Heart right ventricle (tissue), 16 donors: Measurements from ENCODE around the gene GPHN. TPM values are rescaled to one million over a fixed set of nuclear protein-coding genes. Genes with fewer than 3 reads are reported as not detected.
"Not testable (repeated sequence)": the region's sequence is repeated elsewhere in the genome, so short reads cannot be mapped to it uniquely, and the experiment has no call there.

Experiments used
- ATAC-seq, 8 donors: fragments of 200-7000 bp; cut with Tn5 transposase; one replicate each; pipeline ENCODE4 v1.9.1; 2020; ENCODE audit warnings: mild to moderate bottlenecking in 8 of 8, moderate library complexity in 8 of 8, moderate number of reproducible peaks in 1 of 8
- DNase-seq, 2 donors: peaks; one replicate each; pipeline ENCODE4 v3.0.0-alpha.2; 2020
- H3K27ac ChIP-seq, 10 donors: fragments of 200-600 bp; sonication (generic) in 2 of 10; one replicate each; pipeline versions ENCODE4 v1.5.0 to v1.8.0; 2020 to 2022; ENCODE audit warnings: mild to moderate bottlenecking in 3 of 10
- H3K27me3 ChIP-seq, 7 donors: fragments of 200-600 bp; one replicate each; pipeline ENCODE4 v1.8.0; 2021 to 2022; ENCODE audit warnings: mild to moderate bottlenecking in 2 of 7
- H3K36me3 ChIP-seq, 9 donors: fragments of 200-600 bp; sonication (generic) in 1 of 9; one replicate each; pipeline versions ENCODE4 v1.5.0 to v1.8.0; 2020 to 2022; ENCODE audit warnings: mild to moderate bottlenecking in 2 of 9
- H3K4me1 ChIP-seq, 9 donors: fragments of 200-600 bp; sonication (generic) in 1 of 9; one replicate each; pipeline versions ENCODE4 v1.5.0 to v1.8.0; 2020 to 2022; ENCODE audit warnings: mild to moderate bottlenecking in 4 of 9
- H3K4me3 ChIP-seq, 10 donors: fragments of 200-600 bp; sonication (generic) in 2 of 10; one replicate each; pipeline versions ENCODE4 v1.5.0 to v1.8.0; 2020 to 2022; ENCODE audit warnings: mild to moderate bottlenecking in 7 of 10, moderate library complexity in 2 of 10
- H3K9me3 ChIP-seq, 11 donors: fragments of 200-600 bp in 10 of 11; sonication (generic) in 2 of 11; one replicate each; pipeline versions ENCODE4 v1.5.0 to v1.8.0; 2013 to 2022; ENCODE audit warnings: mild to moderate bottlenecking in 2 of 11, control low read depth in 1 of 11, moderate library complexity in 1 of 11
- WGBS, 2 donors: extraction: QIAGEN DNeasy Blood & Tissue Kit; methylation state at CpG; one replicate each; pipeline ENCODE4 v1.1.7; 2013; ENCODE audit warnings: inconsistent platforms in 1 of 2; 5-methylcytosine and 5-hydroxymethylcytosine counted together
- intact Hi-C, 10 donors: fragments of 100-400 bp; cut with DNase I; formaldehyde crosslinking; loops; one replicate each; pipeline versions ENCODE4 v1.11.1 to v1.14.2; 2022
- polyA plus RNA-seq, 2 donors: library from polyadenylated mRNA; stranded (reverse); fragments of 200-250 nt; gene quantifications; one replicate each; pipeline ENCODE4 v1.2.3, GENCODE V29; 2013
- total RNA-seq, 10 donors: library from RNA; stranded (reverse); fragmentation: NEBNext Ultra II Directional in 3 of 10; extraction: Animal tissue kit (Norgen Biotek cat#: 25700) in 3 of 10; gene quantifications; one replicate each; pipeline versions ENCODE4 v1.2.1 to v1.2.4, GENCODE V29; 2021 to 2023
- TF ChIP-seq, protein P1 (sequence below), 9 donors: fragments of 200-600 bp; sonication (generic) in 2 of 9; IDR thresholded peaks; one replicate each; pipeline versions ENCODE4 v1.5.0 to v1.8.0; 2021 to 2022; ENCODE audit warnings: antibody characterized with exemption in 9 of 9, mild to moderate bottlenecking in 5 of 9, moderate library complexity in 1 of 9
- donor health status: Arrhythmogenic right ventricular cardiomyopathy.
- donor health status: ischemic (EF 13 %, LVEDD 7.1; RV severe dilation, severe dysfunction).
- donor health status: healthy with polysubstance abuse.
- donor health status: DM: no; HTN: yes; CAD: no.
- donor health status: DM: no; HTN: no; CAD: no.
- donor health status: ischemic (EF 25% LVEDD 6.9; RV normal size, moderate dysfunction).
- donor health status: ischemic (EF 25% LVEDD 5.7; RV mildly dilated, moderate dysfunction).
- donor health status: healthy.
- donor health status: DM: yes; HTN: yes; CAD: no.
- donor health status: Ischemic cardiomyopathy.
- donor health status: ischemic (EF 35%, LVEDD 5.7; RV mildly dilated, moderate dysfunction).
- donor health status: nonischemic (EF 11% LVEDD 7.7; RV severe dilation, severe dysfunction).
- donor health status: DM: yes; HTN: yes; CAD: no.
- donor health status: PGD.
- donor health status: ischemic (EF 29% LVEDD 5.4; RV normal size, mild dysfunction).
- donor health status: nonischemic (EF 23%, LVEDD 6.1; RV moderate dilation, normal function).

The GPHN gene
- total and polyA plus RNA-seq, 12 donors: 12.2 to 48.0 (median 32.2) TPM

- intact Hi-C loops: no loop called here
- no peaks in the 10 kb centered on the region for H3K27me3 ChIP-seq
- H3K27ac ChIP-seq: no peak overlapping the region
- peaks cover 0 to 4% (median 0%) of the 10 kb centered on the region in 9 donors for H3K36me3 ChIP-seq
- WGBS, 2 donors: 98% methylated on average over 1 of the region's 1 CpG
- ATAC-seq (no peak), DNase-seq (no peak)
- TF ChIP-seq, protein P1, sequence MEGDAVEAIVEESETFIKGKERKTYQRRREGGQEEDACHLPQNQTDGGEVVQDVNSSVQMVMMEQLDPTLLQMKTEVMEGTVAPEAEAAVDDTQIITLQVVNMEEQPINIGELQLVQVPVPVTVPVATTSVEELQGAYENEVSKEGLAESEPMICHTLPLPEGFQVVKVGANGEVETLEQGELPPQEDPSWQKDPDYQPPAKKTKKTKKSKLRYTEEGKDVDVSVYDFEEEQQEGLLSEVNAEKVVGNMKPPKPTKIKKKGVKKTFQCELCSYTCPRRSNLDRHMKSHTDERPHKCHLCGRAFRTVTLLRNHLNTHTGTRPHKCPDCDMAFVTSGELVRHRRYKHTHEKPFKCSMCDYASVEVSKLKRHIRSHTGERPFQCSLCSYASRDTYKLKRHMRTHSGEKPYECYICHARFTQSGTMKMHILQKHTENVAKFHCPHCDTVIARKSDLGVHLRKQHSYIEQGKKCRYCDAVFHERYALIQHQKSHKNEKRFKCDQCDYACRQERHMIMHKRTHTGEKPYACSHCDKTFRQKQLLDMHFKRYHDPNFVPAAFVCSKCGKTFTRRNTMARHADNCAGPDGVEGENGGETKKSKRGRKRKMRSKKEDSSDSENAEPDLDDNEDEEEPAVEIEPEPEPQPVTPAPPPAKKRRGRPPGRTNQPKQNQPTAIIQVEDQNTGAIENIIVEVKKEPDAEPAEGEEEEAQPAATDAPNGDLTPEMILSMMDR (IDR thresholded peaks at IDR 0.05): no peak
- no peak overlapping the region for H3K4me3 ChIP-seq
- peaks cover 0 to 8% (median 5%) of the 10 kb centered on the region in 9 donors for H3K4me1 ChIP-seq
- peaks cover 0 to 53% (median 15%) of the 10 kb centered on the region in 11 donors for H3K9me3 ChIP-seq
These were observed 64.9 kb downstream of the GPHN start for GRCh38 chr14:66572826-66573225.

- ATAC-seq (no peak), DNase-seq (no peak)
- Histone ChIP-seq H3K9me3 (peaks cover 0 to 72% (median 15%) of the 10 kb centered on the region in 11 donors), H3K4me1 (no peaks in the 10 kb centered on the region), H3K4me3 (no peak overlapping the region), H3K27me3 (no peaks in the 10 kb centered on the region), H3K36me3 (peaks cover 0 to 4% (median 0%) of the 10 kb centered on the region in 9 donors), H3K27ac (no peak overlapping the region)
- 97% methylated on average over 2 of the region's 2 CpGs for WGBS, 2 donors
- intact Hi-C loops: no loop called here
- TF ChIP-seq, protein P1 (IDR thresholded peaks at IDR 0.05): no peak
These were observed 67.1 kb downstream of the GPHN start for GRCh38 chr14:66575014-66575413.

DNA sequence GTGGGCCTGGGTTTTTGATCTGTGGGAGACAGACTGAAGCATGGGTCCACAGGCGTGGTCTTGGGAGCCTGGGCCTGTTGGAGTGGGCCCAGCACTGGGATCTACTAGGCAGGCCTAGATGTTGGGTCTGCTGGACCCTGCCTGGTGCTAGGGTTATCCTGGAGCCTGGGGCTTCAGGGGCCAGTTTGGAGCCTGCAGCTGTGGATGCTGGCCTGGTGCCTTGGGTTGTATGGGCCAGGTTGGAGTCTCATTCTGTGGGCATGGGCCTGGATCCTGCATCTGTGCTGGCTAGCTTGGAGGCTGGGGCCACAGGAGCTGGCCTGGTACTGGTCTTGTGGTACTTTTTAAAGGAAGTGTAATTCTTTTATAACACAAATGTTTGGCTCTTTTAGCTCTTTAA lies 68.0 kb downstream of the GPHN start:
- no peaks in the 10 kb centered on the region for H3K27me3 ChIP-seq
- no peak for DNase-seq
- 100% methylated on average over 1 of the region's 1 CpG for WGBS, 2 donors
- no peak overlapping the region for H3K27ac ChIP-seq
- H3K4me1 ChIP-seq: no peaks in the 10 kb centered on the region
- no peak overlapping the region for H3K4me3 ChIP-seq
- ATAC-seq: no peak
- H3K9me3 ChIP-seq: peaks cover 0 to 79% (median 15%) of the 10 kb centered on the region in 11 donors
- TF ChIP-seq, protein P1 (IDR thresholded peaks at IDR 0.05): no peak
- intact Hi-C loops: no loop called here
- H3K36me3 ChIP-seq: peaks cover 0 to 4% (median 0%) of the 10 kb centered on the region in 9 donors

DNA sequence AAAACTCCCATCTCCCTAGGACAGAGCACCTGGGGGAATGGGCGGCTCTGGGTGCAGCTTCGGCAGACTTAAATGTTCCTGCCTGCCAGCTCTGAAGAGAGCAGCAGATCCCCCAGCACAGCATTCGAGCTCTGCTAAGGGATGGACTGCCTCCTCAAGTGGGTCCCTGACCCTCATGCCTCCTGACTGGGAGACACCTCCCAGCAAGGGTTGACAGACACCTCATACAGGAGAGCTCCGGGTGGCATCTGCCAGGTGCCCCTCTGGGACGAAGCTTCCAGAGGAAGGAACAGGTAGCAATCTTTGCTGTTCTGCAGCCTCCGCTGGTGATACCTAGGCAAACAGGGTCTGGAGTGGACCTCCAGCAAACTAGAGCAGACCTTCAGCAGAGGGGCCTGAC lies 79.8 kb downstream of the GPHN start:
- H3K4me1 ChIP-seq: not testable (repeated sequence)
- 97 to 98% methylated on average over 6 of the region's 6 CpGs for WGBS, 2 donors

DNA sequence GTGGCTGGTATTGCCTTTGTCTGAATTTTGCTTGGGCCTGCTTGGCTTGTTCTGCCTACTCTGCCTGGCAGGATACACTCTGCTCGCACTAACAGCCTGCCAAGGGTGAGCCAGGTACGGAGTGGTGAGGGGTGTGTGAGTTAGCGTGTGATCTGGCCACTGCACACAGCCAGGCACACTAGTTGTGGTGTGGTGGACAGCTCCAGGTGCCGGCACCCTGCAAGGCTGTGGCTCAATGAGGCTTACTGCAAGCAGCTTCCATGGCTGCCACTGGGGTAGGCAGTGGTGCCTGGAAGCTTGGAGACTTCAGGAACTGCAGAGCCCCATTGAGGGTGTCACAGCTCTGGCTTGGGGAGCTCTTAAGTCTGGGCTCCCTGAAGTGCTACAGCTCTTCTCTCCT lies 87.4 kb downstream of the GPHN start:
- no peaks in the 10 kb centered on the region for H3K27me3 ChIP-seq
- intact Hi-C loops: no loop called here
- no peak overlapping the region for H3K27ac ChIP-seq
- peaks cover 0 to 44% (median 4%) of the 10 kb centered on the region in 11 donors for H3K9me3 ChIP-seq
- WGBS, 2 donors: 95 to 99% methylated on average over 4 of the region's 4 CpGs
- TF ChIP-seq, protein P1 (IDR thresholded peaks at IDR 0.05): no peak
- H3K4me3 ChIP-seq: no peak overlapping the region
- no peaks in the 10 kb centered on the region for H3K4me1 ChIP-seq
- DNase-seq (no peak), ATAC-seq (no peak)
- H3K36me3 ChIP-seq: no peaks in the 10 kb centered on the region

More for the DNA sequence above, 79.8 kb downstream of the GPHN start:
- ATAC-seq, H3K36me3 ChIP-seq, H3K27ac ChIP-seq, H3K4me3 ChIP-seq, H3K27me3 ChIP-seq, DNase-seq, intact Hi-C loops: not testable (repeated sequence)
- peaks cover 0 to 35% (median 0%) of the 10 kb centered on the region in 11 donors for H3K9me3 ChIP-seq
